Right lung (tissue), 10 donors: ENCODE measurements around the gene PIGT. TPM values are rescaled to one million over a fixed set of nuclear protein-coding genes. Genes with fewer than 3 reads are reported as not detected.

ENCODE experiments used
- DNase-seq, 2 donors: peaks; one replicate each; pipeline ENCODE4 v3.0.0-alpha.2; 2013
- long read RNA-seq, 8 donors: transcript quantifications; one replicate each; lab custom pipeline, GENCODE V29; 2026
- polyA plus RNA-seq, 5 donors: library from polyadenylated mRNA; unstranded; fragments of 120-200 nt; gene quantifications; one replicate each; pipeline versions ENCODE4 v1.2.1 to v1.2.3, GENCODE V29; 2013; ENCODE audit warnings: inconsistent platforms in 1 of 5, low replicate concordance in 1 of 5; ENCODE audit not compliant: insufficient read length in 5 of 5, insufficient read depth in 1 of 5

The PIGT gene
- polyA plus RNA-seq = 10 to 100 TPM; 75.8 to 89.8 (median 84.1) TPM
- long read RNA-seq, donor 1, transcript PIGT-202 (12 exons, 2,245 nt) = major isoform, 25 of 54 reads
- long read RNA-seq, donor 1, partial matches to known transcripts = 15 of 54 reads
- long read RNA-seq, donor 1, other reads (novel, unspliced or antisense) = 0 of 54 reads
- long read RNA-seq, donor 2, transcript PIGT-202 (12 exons, 2,245 nt) = major isoform, 11 of 14 reads
- long read RNA-seq, donor 2, partial matches to known transcripts = 0 of 14 reads
- long read RNA-seq, donor 2, other reads (novel, unspliced or antisense) = 0 of 14 reads
- long read RNA-seq, donor 3, transcript PIGT-223 (1 exons, 2,164 nt) = minor isoform, 7 of 28 reads
- long read RNA-seq, donor 3, transcript PIGT-202 (12 exons, 2,245 nt) = major isoform, 13 of 28 reads
- long read RNA-seq, donor 3, partial matches to known transcripts = 0 of 28 reads
- long read RNA-seq, donor 3, other reads (novel, unspliced or antisense) = 0 of 28 reads
- long read RNA-seq, donor 4, transcript PIGT-202 (12 exons, 2,245 nt) = major isoform, 6 of 17 reads
- long read RNA-seq, donor 4, partial matches to known transcripts = 0 of 17 reads
- long read RNA-seq, donor 4, other reads (novel, unspliced or antisense) = 0 of 17 reads
- long read RNA-seq, donor 5, transcript PIGT-202 (12 exons, 2,245 nt) = major isoform, 16 of 31 reads
- long read RNA-seq, donor 5, partial matches to known transcripts = 5 of 31 reads
- long read RNA-seq, donor 5, other reads (novel, unspliced or antisense) = 0 of 31 reads
- long read RNA-seq, donor 6, transcript PIGT-202 (12 exons, 2,245 nt) = major isoform, 19 of 26 reads
- long read RNA-seq, donor 6, partial matches to known transcripts = 0 of 26 reads
- long read RNA-seq, donor 6, other reads (novel, unspliced or antisense) = 0 of 26 reads
- long read RNA-seq, donor 7, transcript PIGT-202 (12 exons, 2,245 nt) = major isoform, 20 of 38 reads
- long read RNA-seq, donor 7, transcript PIGT-210 (3 exons, 2,006 nt) = minor isoform, 8 of 38 reads
- long read RNA-seq, donor 7, partial matches to known transcripts = 0 of 38 reads
- long read RNA-seq, donor 7, other reads (novel, unspliced or antisense) = 0 of 38 reads
- long read RNA-seq, donor 8, partial matches to known transcripts = 0 of 11 reads
- long read RNA-seq, donor 8, other reads (novel, unspliced or antisense) = 0 of 11 reads

DNA sequence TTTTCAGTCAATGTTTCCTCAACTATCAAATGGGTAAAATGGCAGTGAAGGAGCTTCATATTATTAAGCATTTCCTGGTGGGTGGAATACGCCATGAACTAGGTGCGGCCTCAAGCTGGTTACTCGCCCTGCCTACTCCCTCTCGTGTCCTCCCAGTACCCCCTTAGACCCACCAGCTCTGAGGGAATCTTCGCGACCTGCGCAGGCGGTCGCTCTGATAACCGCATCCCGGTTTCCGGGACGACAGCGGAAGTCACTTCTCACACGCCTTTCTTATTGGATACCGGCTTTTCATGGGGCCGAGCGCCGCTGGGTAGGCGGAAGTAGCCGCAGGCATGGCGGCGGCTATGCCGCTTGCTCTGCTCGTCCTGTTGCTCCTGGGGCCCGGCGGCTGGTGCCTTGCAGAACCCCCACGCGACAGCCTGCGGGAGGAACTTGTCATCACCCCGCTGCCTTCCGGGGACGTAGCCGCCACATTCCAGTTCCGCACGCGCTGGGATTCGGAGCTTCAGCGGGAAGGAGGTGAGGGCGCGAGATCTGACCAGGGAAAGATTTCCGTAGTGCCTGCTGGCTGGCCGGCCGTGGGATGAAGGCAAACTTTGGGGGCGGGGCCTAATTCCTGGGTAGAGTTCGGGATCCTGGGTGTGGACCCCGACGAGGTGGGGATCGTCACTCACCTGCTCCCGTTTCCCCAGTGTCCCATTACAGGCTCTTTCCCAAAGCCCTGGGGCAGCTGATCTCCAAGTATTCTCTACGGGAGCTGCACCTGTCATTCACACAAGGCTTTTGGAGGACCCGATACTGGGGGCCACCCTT, at the start of gene PIGT:
TSS of gene PIGT (plus strand) at position 320 of the 816 bp plus-strand sequence. CDS start at position 336, 16 bp downstream.
- DNase-seq = peak; percentile 71 to 80

DNA sequence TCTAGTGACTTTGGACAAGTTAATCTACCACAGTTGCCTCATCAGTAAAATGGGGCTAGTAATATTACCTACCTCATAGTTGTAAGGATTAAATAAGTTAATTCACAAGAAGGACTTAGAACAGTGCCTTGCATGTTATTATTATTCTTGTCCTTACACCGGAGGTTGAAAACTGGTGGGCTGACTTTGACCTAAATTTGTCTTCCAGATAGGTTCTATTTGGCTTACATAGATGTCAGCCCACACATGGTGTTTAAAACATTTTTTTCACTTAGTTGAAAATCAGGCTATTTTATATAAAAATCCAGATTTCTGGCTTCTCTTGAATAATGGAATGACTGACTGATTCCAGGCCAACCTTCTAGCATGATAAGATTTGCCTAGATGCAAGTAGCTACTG, 49.7 kb upstream of the PIGT start:
- DNase-seq = no peak

- DNase-seq = no peak
Observed at GRCh38 chr20:45366631-45367030, 49.3 kb upstream of the PIGT start.

DNA sequence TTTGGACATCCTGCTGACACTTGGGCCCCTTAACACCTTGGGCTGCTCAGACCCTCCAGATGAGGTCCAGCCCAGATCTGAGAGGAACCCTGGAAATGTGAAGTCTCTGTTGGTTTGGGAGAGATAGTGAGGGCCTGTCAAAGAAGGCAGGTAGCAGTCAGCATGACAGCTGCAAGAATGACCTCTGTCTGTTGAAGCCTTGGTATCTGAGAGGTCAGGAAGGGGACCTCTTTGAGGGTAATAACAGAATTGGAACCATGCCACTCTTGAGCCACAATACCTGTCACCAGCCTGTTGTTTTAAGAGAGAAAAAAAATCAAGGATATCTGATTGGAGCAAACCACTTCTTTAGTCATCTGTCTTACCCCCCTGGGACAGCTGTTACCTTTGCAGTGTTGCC, 48.8 kb upstream of the PIGT start:
- no peak for DNase-seq

DNA sequence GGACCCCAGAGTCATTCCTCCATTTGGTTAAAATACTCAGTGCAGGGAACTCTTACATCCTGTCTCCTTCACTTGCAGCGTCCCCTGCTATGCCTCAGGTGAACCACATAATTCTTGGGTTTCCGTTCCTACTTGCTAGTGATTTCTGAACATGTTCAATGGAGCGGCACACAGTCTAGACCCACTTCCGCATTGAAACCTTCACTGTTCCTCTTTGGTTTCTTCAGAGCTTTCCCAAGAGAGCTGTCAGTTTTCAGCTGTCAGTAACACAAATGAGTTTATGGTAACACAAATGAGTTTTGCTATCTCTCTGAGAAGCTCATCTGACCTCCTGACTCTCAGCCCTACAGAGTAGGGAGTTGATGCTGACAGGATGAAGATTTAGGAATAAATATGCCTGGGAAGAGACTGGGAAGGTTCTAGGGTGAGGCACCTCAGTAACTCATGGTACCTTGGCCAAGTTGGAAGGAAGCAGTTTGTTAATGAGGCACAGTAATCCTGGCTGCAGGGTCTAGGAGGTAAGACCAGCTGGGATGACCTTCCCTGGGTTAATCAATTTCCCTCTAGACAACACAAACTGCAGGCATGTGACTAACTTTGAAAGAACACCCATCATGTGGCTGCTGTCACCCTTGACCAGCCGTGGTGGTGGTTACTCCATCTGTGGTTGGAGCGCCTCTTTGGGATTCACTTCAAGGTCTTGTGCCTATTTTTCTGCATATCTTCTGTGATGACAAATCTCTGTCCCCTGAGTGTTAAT, 47.5 kb upstream of the PIGT start:
- DNase-seq = no peak

- no peak for DNase-seq
Observed at GRCh38 chr20:45370571-45371160, 45.3 kb upstream of the PIGT start.

DNA sequence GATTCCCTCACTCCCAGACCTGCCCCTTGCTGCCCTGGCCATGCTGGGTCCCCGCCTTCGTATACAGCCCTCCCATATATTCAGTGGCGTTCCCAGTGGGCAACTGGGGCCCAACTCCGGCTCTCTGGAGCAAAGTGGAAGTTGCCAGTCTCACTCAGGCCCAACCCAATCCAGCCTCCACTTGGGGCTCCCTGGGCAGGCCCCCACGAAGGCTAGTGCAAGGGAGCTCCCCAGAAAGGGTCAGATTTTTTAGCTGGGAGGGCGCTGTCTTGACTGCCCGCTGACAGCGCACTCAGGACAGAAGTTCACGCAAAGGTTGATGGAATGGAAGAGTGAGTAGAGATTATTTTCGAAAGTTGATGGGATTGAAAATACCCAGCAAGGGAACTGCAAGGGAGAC, 43.7 kb upstream of the PIGT start:
- DNase-seq = no peak

GRCh38 chr20:45372646-45373352, 43.1 kb upstream of the PIGT start:
- DNase-seq = no peak

DNA sequence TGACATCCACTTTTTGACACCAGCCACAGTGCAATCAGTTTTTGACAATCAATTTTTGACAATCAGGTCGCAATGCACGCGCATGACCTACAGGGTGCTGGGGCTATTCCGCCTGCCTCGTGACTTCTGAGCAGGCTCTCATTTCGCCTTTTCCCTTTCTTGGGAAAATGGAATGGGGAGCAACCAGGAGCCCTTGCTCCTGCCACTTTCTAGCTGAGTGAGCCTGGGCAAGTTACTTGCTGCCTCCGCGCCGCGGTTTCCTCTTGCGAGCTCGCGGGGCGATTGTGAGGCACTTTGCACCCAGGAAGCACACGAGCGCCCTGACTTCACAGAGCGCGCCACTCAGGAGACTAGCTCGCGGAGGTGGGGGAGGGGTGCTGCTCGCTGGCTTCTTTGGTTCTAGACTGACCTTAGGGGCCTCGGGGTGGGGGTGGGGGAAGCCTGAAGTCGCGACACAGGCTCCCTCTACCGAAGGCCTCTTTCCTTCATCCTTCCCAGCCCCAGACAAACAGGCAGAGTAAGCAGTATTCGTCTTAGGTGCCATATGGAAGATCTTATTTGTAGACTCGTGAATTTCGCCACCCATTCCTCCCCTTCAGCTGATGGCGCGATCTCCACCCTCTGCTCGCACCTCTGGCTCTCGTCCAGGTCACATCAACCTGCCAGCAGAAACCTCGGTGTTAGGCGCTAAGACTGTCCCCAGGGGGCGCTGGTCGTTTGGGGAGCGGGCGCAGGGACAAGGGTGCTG, 42.4 kb upstream of the PIGT start:
- DNase-seq = peak; percentile 61 to 68

- no peak for DNase-seq
Observed at GRCh38 chr20:45374101-45374467, 41.9 kb upstream of the PIGT start.

GRCh38 chr20:45374966-45375365, 41.0 kb upstream of the PIGT start:
- no peak for DNase-seq

DNA sequence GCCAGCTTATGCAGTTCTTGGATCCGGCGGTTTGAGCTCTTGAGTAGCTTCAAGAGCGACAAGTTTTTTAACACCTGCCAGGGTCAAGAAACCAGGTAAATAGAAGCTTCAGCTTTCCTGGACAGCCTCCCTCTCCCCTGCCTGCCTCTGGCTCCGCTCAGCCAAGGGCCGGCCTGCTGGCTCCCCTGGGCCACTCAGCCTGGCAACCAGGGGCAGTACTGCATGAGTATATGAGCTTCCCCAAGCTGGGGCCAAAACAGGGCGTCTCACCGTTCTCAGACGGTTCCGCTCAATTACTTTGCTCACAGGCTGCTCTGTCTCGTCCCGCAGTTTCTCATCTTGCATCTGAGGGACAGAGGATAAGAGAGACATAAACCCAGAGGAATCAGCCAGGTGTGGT, 38.7 kb upstream of the PIGT start:
- DNase-seq = peak in 1 of 2 donors; percentile 23

- DNase-seq = no peak
Observed at GRCh38 chr20:45378191-45378590, 37.8 kb upstream of the PIGT start, which contains the start of gene TP53TG5. TP53TG5 (minus strand) TSS chr20:45378325; CDS start chr20:45378236, 89 bp downstream.

GRCh38 chr20:45387274-45387673, 28.7 kb upstream of the PIGT start:
- no peak for DNase-seq

- no peak for DNase-seq
Observed at GRCh38 chr20:45390931-45391330, 25.0 kb upstream of the PIGT start.

DNA sequence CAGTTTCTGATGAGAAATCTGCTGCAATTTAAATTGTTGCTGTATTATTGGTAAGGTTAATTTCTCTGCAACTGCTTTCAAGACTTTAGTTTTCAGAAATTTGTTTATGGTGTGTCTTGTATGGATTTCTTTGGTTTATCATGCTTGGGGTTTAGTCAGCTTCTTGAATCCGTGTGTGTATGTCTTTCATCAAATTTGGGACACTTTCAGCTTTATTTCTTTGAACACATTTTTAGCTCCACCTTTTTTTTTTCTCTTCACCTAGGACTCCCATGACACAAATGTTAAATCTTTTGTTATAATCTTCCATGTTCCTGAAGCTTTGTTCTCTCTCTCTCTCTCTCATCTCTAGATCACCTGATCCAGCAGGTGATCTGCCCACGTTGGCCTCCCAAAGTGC, 24.4 kb upstream of the PIGT start:
- no peak for DNase-seq

DNA sequence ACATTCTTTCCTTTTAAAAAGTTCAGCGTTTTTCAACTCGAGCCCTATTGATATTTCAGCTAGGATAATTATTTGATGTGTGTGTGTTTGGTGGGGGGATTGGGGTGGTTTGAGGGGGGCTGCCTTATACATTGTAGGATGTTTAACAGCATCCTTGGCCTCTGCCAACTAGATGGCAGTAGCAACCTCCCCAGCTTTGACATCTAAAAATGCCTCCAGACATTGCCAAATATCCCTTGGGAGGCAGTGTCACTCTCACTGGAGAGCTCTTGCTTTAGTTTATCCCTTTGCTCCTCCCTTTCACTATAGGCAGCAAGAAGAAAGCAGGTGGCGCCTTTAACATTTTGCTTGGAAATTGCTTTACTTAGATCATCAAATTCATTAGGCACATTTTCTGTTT, 23.2 kb upstream of the PIGT start:
- DNase-seq = no peak
